Left renal pelvis (tissue), 4 donors: ENCODE data around the gene TMEM135. TPM values are rescaled to one million over a fixed set of nuclear protein-coding genes. Genes with fewer than 3 reads are reported as not detected.
"Not testable (repeated sequence)": the region's sequence is repeated elsewhere in the genome, so short reads cannot be mapped to it uniquely, and the experiment has no call there.

Experiments
- DNase-seq, 4 donors: peaks; one replicate each; pipeline ENCODE4 v3.0.0-alpha.2; 2013; ENCODE audit warnings: low read depth in 4 of 4, low spot score in 3 of 4
- polyA plus RNA-seq, 4 donors: library from polyadenylated mRNA; unstranded; fragments of 120-200 nt; gene quantifications; one replicate each; pipeline ENCODE4 v1.2.1, GENCODE V29; 2013; ENCODE audit not compliant: insufficient read length in 4 of 4

Gene TMEM135
- polyA plus RNA-seq, 4 donors: 33.4 to 42.3 (median 35.7) TPM

GRCh38 chr11:87020336-87020735 lies 17.4 kb upstream of the TMEM135 start:
- DNase-seq: no peak

GRCh38 chr11:87020764-87021365 lies 16.9 kb upstream of the TMEM135 start:
- DNase-seq: no peak

GRCh38 chr11:87022254-87022653 lies 15.5 kb upstream of the TMEM135 start:
- DNase-seq: no peak

- no peak for DNase-seq
These were observed 15.0 kb upstream of the TMEM135 start for GRCh38 chr11:87022738-87023137.

- not testable (repeated sequence) for DNase-seq
These were observed 11.3 kb upstream of the TMEM135 start for GRCh38 chr11:87026415-87026814.

GRCh38 chr11:87030458-87031054 lies 7.2 kb upstream of the TMEM135 start:
- DNase-seq: no peak

GRCh38 chr11:87031433-87032170 lies 6.1 kb upstream of the TMEM135 start:
- no peak for DNase-seq

GRCh38 chr11:87033561-87033960 lies 4.2 kb upstream of the TMEM135 start:
- DNase-seq: no peak

- no peak for DNase-seq
These were observed 1.7 kb upstream of the TMEM135 start for GRCh38 chr11:87035976-87036583.

GRCh38 chr11:87036756-87037449 lies 831 bp upstream of the TMEM135 start:
- no peak for DNase-seq

- DNase-seq: peak in 1 of 4 donors; percentile 7
These were observed 672 bp downstream of the TMEM135 start for GRCh38 chr11:87038235-87038977.

- DNase-seq: no peak
These were observed 1.6 kb downstream of the TMEM135 start for GRCh38 chr11:87039371-87039770.

GRCh38 chr11:87043894-87044293 lies 6.2 kb downstream of the TMEM135 start:
- DNase-seq: no peak

GRCh38 chr11:87046824-87047223 lies 9.1 kb downstream of the TMEM135 start:
- DNase-seq: no peak

GRCh38 chr11:87056091-87056490 lies 18.4 kb downstream of the TMEM135 start:
- no peak for DNase-seq

GRCh38 chr11:87057749-87058148 lies 20.0 kb downstream of the TMEM135 start:
- no peak for DNase-seq

- no peak for DNase-seq
These were observed 22.1 kb downstream of the TMEM135 start for GRCh38 chr11:87059596-87060390.

GRCh38 chr11:87061766-87062165 lies 24.0 kb downstream of the TMEM135 start:
- DNase-seq: no peak

- no peak for DNase-seq
These were observed 26.2 kb downstream of the TMEM135 start for GRCh38 chr11:87063982-87064381.
